Breast epithelium (tissue), 3 donors: ENCODE measurements around the gene TMEM121.

Source experiments
- POLR2A ChIP-seq: fragments of 450-650 bp; IDR thresholded peaks from one replicate; pipeline ENCODE4 v1.6.1; 2016; ENCODE audit warnings: antibody characterized with exemption, mild to moderate bottlenecking, moderate library complexity
- TF ChIP-seq, protein P1 (sequence below), 3 donors: fragments of 450-650 bp; IDR thresholded peaks; one replicate each; pipeline ENCODE4 v1.5.1; 2016 to 2017; ENCODE audit warnings: antibody characterized with exemption in 3 of 3, mild to moderate bottlenecking in 3 of 3, moderate library complexity in 3 of 3

DNA sequence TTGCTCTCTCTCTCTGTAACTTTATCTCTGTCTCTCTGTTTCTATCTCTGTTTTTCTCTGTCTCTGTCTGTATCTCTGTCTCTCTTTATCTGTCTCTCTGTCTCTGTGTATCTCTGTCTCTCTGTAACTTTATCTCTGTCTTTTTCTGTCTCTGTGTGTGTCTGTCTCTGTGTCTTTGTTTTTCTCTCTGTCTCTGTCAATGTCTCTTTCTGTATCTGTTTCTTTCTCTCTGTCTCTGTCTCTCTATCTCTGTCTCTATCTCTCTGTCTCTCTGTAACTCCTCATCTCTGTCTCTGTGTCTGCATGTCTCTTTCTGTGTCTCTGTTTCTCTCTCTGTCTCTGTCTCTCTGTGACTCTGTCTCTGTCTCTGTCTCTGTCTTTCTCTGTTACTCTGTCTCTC is 51.7 kb downstream of the TMEM121 start:
- TF ChIP-seq, protein P1, sequence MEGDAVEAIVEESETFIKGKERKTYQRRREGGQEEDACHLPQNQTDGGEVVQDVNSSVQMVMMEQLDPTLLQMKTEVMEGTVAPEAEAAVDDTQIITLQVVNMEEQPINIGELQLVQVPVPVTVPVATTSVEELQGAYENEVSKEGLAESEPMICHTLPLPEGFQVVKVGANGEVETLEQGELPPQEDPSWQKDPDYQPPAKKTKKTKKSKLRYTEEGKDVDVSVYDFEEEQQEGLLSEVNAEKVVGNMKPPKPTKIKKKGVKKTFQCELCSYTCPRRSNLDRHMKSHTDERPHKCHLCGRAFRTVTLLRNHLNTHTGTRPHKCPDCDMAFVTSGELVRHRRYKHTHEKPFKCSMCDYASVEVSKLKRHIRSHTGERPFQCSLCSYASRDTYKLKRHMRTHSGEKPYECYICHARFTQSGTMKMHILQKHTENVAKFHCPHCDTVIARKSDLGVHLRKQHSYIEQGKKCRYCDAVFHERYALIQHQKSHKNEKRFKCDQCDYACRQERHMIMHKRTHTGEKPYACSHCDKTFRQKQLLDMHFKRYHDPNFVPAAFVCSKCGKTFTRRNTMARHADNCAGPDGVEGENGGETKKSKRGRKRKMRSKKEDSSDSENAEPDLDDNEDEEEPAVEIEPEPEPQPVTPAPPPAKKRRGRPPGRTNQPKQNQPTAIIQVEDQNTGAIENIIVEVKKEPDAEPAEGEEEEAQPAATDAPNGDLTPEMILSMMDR (IDR thresholded peaks at IDR 0.05), result no peak
- TF ChIP-seq POLR2A, result no peak
